CD14-positive monocyte (primary cell): Measurements from ENCODE around the gene B4GALNT3. TPM values are rescaled to one million over a fixed set of nuclear protein-coding genes. Genes with fewer than 3 reads are reported as not detected.

Experiments used
- DNase-seq, 3 donors: peaks; one replicate each; pipeline ENCODE4 v3.0.0-alpha.2; 2011 to 2022
- H2AFZ ChIP-seq: 2 replicates; pipeline ENCODE4 v1.6.0; 2012; ENCODE audit warnings: mild to moderate bottlenecking, low read depth, low read length, inconsistent platforms; ENCODE audit not compliant: insufficient read depth, poor library complexity, severe bottlenecking
- H3K27ac ChIP-seq, 2 donors: 1 replicate in 1 of 2; 2 replicates in 1 of 2; pipeline ENCODE4 v1.5.1; 2012 to 2013; ENCODE audit warnings: low read length in 2 of 2, control low read depth in 1 of 2, inconsistent platforms in 1 of 2, low read depth in 1 of 2, mild to moderate bottlenecking in 1 of 2
- H3K27me3 ChIP-seq, 2 donors: one replicate each; pipeline versions ENCODE4 v1.6.0 to v1.6.1; 2011 to 2013; ENCODE audit warnings: low read length in 2 of 2; ENCODE audit not compliant: control insufficient read depth in 2 of 2, insufficient read depth in 2 of 2
- H3K36me3 ChIP-seq, 2 donors: replicated peaks in 1 of 2; 1 replicate in 1 of 2; 2 replicates in 1 of 2; pipeline versions ENCODE4 v1.5.1 to v1.6.1; 2012 to 2013; ENCODE audit warnings: low read length in 2 of 2, control low read depth in 1 of 2, inconsistent platforms in 1 of 2, mild to moderate bottlenecking in 1 of 2; ENCODE audit not compliant: insufficient read depth in 2 of 2, control insufficient read depth in 1 of 2
- H3K4me1 ChIP-seq, 2 donors: 1 replicate in 1 of 2; 2 replicates in 1 of 2; pipeline versions ENCODE4 v1.5.1 to v1.6.1; 2012 to 2013; ENCODE audit warnings: low read length in 2 of 2, control low read depth in 1 of 2, inconsistent platforms in 1 of 2, mild to moderate bottlenecking in 1 of 2, moderate library complexity in 1 of 2; ENCODE audit not compliant: insufficient read depth in 2 of 2, control insufficient read depth in 1 of 2
- H3K4me2 ChIP-seq: replicated peaks from 2 replicates; pipeline ENCODE3; 2012; ENCODE audit warnings: low read length, moderate library complexity, mild to moderate bottlenecking; ENCODE audit not compliant: poor library complexity, severe bottlenecking; ENCODE audit errors: extremely low read depth
- H3K4me3 ChIP-seq, 3 experiments: fragments of 200-600 bp in 1 of 3; sonication (generic) in 1 of 3; replicated peaks in 1 of 3; 1 replicate in 2 of 3; 2 replicates in 1 of 3; pipeline ENCODE4 v1.5.1; 2011 to 2013; ENCODE audit warnings: low read length in 3 of 3, mild to moderate bottlenecking in 3 of 3, control low read depth in 2 of 3, low read depth in 2 of 3, inconsistent platforms in 1 of 3, moderate library complexity in 1 of 3
- H3K79me2 ChIP-seq: 2 replicates; pipeline ENCODE4 v1.6.0; 2012; ENCODE audit warnings: mild to moderate bottlenecking, control low read depth, inconsistent platforms, low read length, moderate library complexity; ENCODE audit not compliant: insufficient read depth
- H3K9ac ChIP-seq: 2 replicates; pipeline ENCODE4 v1.6.0; 2017; ENCODE audit warnings: low read length, mild to moderate bottlenecking; ENCODE audit not compliant: insufficient read depth, poor library complexity, severe bottlenecking
- H3K9me3 ChIP-seq, 2 donors: replicated peaks in 1 of 2; 1 replicate in 1 of 2; 2 replicates in 1 of 2; pipeline versions ENCODE4 v1.5.1 to v1.6.1; 2012 to 2013; ENCODE audit warnings: low read length in 2 of 2, control low read depth in 1 of 2; ENCODE audit not compliant: control insufficient read depth in 1 of 2, insufficient read depth in 1 of 2
- H4K20me1 ChIP-seq: 2 replicates; pipeline ENCODE4 v1.6.0; 2012; ENCODE audit warnings: mild to moderate bottlenecking, low read length, control low read depth, moderate library complexity; ENCODE audit not compliant: insufficient read depth
- H3K27ac Mint-ChIP-seq, 7 donors: one replicate each; pipeline ENCODE4 v1.8.0; 2020; ENCODE audit warnings: mild to moderate bottlenecking in 7 of 7, mixed read lengths in 7 of 7, moderate library complexity in 6 of 7, inconsistent platforms in 2 of 7
- H3K27me3 Mint-ChIP-seq, 3 donors: one replicate each; pipeline ENCODE4 v1.8.0; 2021 to 2022; ENCODE audit warnings: low read depth in 3 of 3, mild to moderate bottlenecking in 3 of 3, mixed read lengths in 3 of 3, moderate library complexity in 3 of 3, inconsistent platforms in 1 of 3
- H3K36me3 Mint-ChIP-seq, 2 donors: one replicate each; pipeline ENCODE4 v1.8.0; 2020; ENCODE audit warnings: mixed read lengths in 2 of 2, inconsistent platforms in 1 of 2, mild to moderate bottlenecking in 1 of 2
- H3K4me1 Mint-ChIP-seq: one replicate; pipeline ENCODE4 v1.8.0; 2020; ENCODE audit warnings: mild to moderate bottlenecking, mixed read lengths
- H3K4me3 Mint-ChIP-seq, 2 donors: one replicate each; pipeline ENCODE4 v1.8.0; 2020; ENCODE audit warnings: mild to moderate bottlenecking in 2 of 2, mixed read lengths in 2 of 2, moderate library complexity in 1 of 2
- H3K9me3 Mint-ChIP-seq, 7 donors: one replicate each; pipeline ENCODE4 v1.8.0; 2020 to 2022; ENCODE audit warnings: mixed read lengths in 7 of 7, mild to moderate bottlenecking in 6 of 7, moderate library complexity in 6 of 7, inconsistent platforms in 2 of 7
- CTCF ChIP-seq: fragments of 200-600 bp; IDR thresholded peaks from one replicate; pipeline ENCODE4 v1.8.0; 2022; ENCODE audit warnings: antibody characterized with exemption, mild to moderate bottlenecking
- WGBS: methylation state at CpG from one replicate; pipeline ENCODE4 v1.1.5; 2013; ENCODE audit warnings: missing lambda C conversion rate; ENCODE audit not compliant: insufficient coverage; 5-methylcytosine and 5-hydroxymethylcytosine counted together
- intact Hi-C, 2 donors: fragments of 100-400 bp; cut with micrococcal nuclease; formaldehyde crosslinking; loops; one replicate each; pipeline versions ENCODE4 v1.15.0 to v1.15.1; 2023
- polyA plus RNA-seq, 3 donors: library from polyadenylated mRNA; depleted of rRNA in 1 of 3; unstranded in 2 of 3; stranded (reverse) in 1 of 3; fragments of 300-500 nt in 2 of 3; fragments of >200 nt in 1 of 3; fragmentation: Illumina TruSeq in 2 of 3; gene quantifications; 1 replicate in 2 of 3; 2 replicates in 1 of 3; pipeline ENCODE4 v1.2.3, GENCODE V29; 2012 to 2021

B4GALNT3 gene
- polyA plus RNA-seq, 3 donors = 0.09 to 0.10 TPM; not detected in 1

DNA sequence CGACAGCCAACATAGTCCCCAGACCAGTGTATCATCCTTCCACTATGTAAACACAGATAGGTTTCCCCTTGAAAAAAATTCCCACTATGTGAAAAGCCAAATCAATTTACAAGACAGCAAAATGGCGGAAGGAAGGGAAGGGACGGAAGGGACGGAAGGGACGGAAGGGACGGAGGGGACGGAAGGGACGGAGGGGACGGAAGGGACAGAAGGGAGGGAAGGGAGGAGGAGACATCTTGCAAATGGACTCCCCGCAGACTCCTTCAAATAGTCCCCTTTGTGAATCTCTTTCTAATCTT lies 128.2 kb downstream of the B4GALNT3 start:
- no peaks in the 10 kb centered on the region for H4K20me1 ChIP-seq
- H3K4me1 ChIP-seq = peaks cover 14 to 16% of the 10 kb centered on the region in 2 donors
- Mint-ChIP-seq H3K9me3 (peaks cover 0 to 5% (median 2%) of the 10 kb centered on the region in 7 donors), H3K36me3 (peaks cover 17 to 20% of the 10 kb centered on the region in 2 donors), H3K4me1 (peaks cover 20% of the 10 kb centered on the region), H3K27me3 (no peaks in the 10 kb centered on the region), H3K27ac (no peak overlapping the region), H3K4me3 (no peak overlapping the region)
- no peaks in the 10 kb centered on the region for H3K79me2 ChIP-seq
- H3K9me3 ChIP-seq = no peaks in the 10 kb centered on the region
- H3K4me2 ChIP-seq = no peak overlapping the region
- no peak overlapping the region for H3K27ac ChIP-seq
- H3K36me3 ChIP-seq = no peaks in the 10 kb centered on the region
- no peak overlapping the region for H2AFZ ChIP-seq
- no peak overlapping the region for H3K4me3 ChIP-seq
- WGBS = no CpG with 5 or more reads among the region's 10 CpGs
- no peak for DNase-seq
- intact Hi-C loops = no loop called here
- no peaks in the 10 kb centered on the region for H3K27me3 ChIP-seq
- no peak overlapping the region for H3K9ac ChIP-seq
- TF ChIP-seq CTCF = no peak

DNA sequence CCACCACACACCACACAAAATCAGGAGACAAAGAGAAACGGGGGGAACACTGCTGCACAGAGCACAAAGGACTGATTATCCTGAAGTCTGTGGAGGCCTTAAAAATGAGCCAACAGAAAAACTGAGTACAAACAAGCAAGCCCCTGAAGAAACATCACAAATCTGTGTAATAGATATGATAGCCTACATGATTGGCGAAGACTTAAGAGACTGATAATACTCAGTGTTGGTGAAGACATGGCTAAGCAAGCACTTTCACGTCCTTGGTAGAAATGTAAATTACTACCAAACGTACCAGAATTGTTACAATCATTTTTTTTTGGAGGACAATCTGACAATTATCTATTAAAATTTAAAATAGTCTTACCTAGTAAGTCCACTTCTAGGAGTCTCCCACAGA lies 128.9 kb downstream of the B4GALNT3 start:
- TF ChIP-seq CTCF = no peak
- peaks cover 20 to 22% of the 10 kb centered on the region in 2 donors for H3K4me1 ChIP-seq
- Mint-ChIP-seq H3K36me3 (peaks cover 17 to 20% of the 10 kb centered on the region in 2 donors), H3K27ac (no peak overlapping the region), H3K27me3 (peaks cover 0 to 1% (median 0%) of the 10 kb centered on the region in 3 donors), H3K4me3 (no peak overlapping the region), H3K9me3 (peaks cover 0 to 5% (median 2%) of the 10 kb centered on the region in 7 donors), H3K4me1 (peaks cover 27% of the 10 kb centered on the region)
- no peak overlapping the region for H3K4me3 ChIP-seq
- no peak overlapping the region for H2AFZ ChIP-seq
- H3K79me2 ChIP-seq = no peaks in the 10 kb centered on the region
- H4K20me1 ChIP-seq = no peaks in the 10 kb centered on the region
- WGBS = no CpG with 5 or more reads among the region's 4 CpGs
- H3K36me3 ChIP-seq = no peaks in the 10 kb centered on the region
- DNase-seq = no peak
- no peaks in the 10 kb centered on the region for H3K27me3 ChIP-seq
- intact Hi-C loops = no loop called here
- H3K27ac ChIP-seq = no peak overlapping the region
- no peak overlapping the region for H3K4me2 ChIP-seq
- H3K9me3 ChIP-seq = no peaks in the 10 kb centered on the region
- H3K9ac ChIP-seq = no peak overlapping the region
